OCI-LY7 (cell line): ENCODE measurements around the gene REEP6. TPM values are rescaled to one million over a fixed set of nuclear protein-coding genes. Genes with fewer than 3 reads are reported as not detected.

ENCODE experiments used
- BruUV-seq: library from RNA; stranded (reverse); fragments of 400-500 nt; replicated peaks from 2 replicates; lab custom pipeline; 2021; lab: Mats Ljungman, UMichigan
- CTCF ChIA-PET: fragments of 300-600 bp; sonication (Branson Sonifier 250); formaldehyde crosslinking; loops from one replicate; lab custom pipeline; 2022; ENCODE audit warnings: antibody characterized with exemption; ENCODE audit not compliant: unreplicated experiment; lab: Charles Lee
- POLR2A ChIA-PET: fragments of 300-600 bp; sonication (Branson Sonifier 250); formaldehyde crosslinking; loops from one replicate; lab custom pipeline; 2022; ENCODE audit warnings: antibody characterized with exemption; lab: Charles Lee
- DNase-seq: peaks from one replicate; pipeline ENCODE4 v3.0.0-alpha.2; 2015; ENCODE audit warnings: low spot score
- H2AFZ ChIP-seq: fragments of 200-600 bp; sonication (generic), shearing (Covaris generic); 2 replicates; pipeline ENCODE4 v1.6.1; 2014; ENCODE audit warnings: mild to moderate bottlenecking, antibody characterized with exemption, low read length, moderate library complexity
- H3K27ac ChIP-seq: fragments of 200-600 bp; sonication (generic); 2 replicates; pipeline ENCODE4 v1.5.1; 2014; ENCODE audit warnings: mixed run types, low read depth, mild to moderate bottlenecking, moderate library complexity, low read length, inconsistent platforms; ENCODE audit not compliant: poor library complexity, severe bottlenecking
- H3K36me3 ChIP-seq: fragments of 200-600 bp; sonication (generic); 2 replicates; pipeline ENCODE4 v1.6.1; 2014; ENCODE audit warnings: mild to moderate bottlenecking, antibody characterized with exemption, low read length, moderate library complexity, mixed read lengths; ENCODE audit not compliant: insufficient read depth
- H3K4me1 ChIP-seq: fragments of 200-600 bp; sonication (generic); 2 replicates; pipeline ENCODE4 v1.5.1; 2014; ENCODE audit warnings: mild to moderate bottlenecking, low read length; ENCODE audit not compliant: insufficient read depth, poor library complexity, severe bottlenecking
- H3K4me2 ChIP-seq: fragments of 200-600 bp; sonication (generic); 2 replicates; pipeline ENCODE4 v1.6.1; 2014; ENCODE audit warnings: mild to moderate bottlenecking, low read length
- H3K4me3 ChIP-seq: fragments of 200-600 bp; sonication (generic); 2 replicates; pipeline ENCODE4 v1.5.1; 2014; ENCODE audit warnings: mild to moderate bottlenecking, low read depth, low read length; ENCODE audit not compliant: poor library complexity, severe bottlenecking
- H3K79me2 ChIP-seq: fragments of 200-600 bp; sonication (generic); 2 replicates; pipeline ENCODE4 v1.6.1; 2016; ENCODE audit warnings: low read depth, mild to moderate bottlenecking, low read length, moderate library complexity, mixed read lengths; ENCODE audit not compliant: insufficient read depth
- H3K9me2 ChIP-seq: fragments of 200-600 bp; sonication (generic); 2 replicates; pipeline ENCODE4 v1.6.1; 2016; ENCODE audit warnings: mild to moderate bottlenecking, low read length, mixed read lengths; ENCODE audit not compliant: insufficient read depth
- H3K9me3 ChIP-seq: fragments of 200-600 bp; sonication (generic); 2 replicates; pipeline ENCODE4 v1.6.1; 2014; ENCODE audit warnings: mild to moderate bottlenecking, mixed run types, low read length, mixed read lengths
- H4K20me1 ChIP-seq: fragments of 200-600 bp; sonication (generic); 2 replicates; pipeline ENCODE4 v1.6.1; 2014; ENCODE audit warnings: mild to moderate bottlenecking, antibody characterized with exemption, low read length, moderate library complexity, mixed read lengths; ENCODE audit not compliant: insufficient read depth
- CTCF ChIP-seq: fragments of 200-600 bp; sonication (generic); conservative IDR thresholded peaks from 2 replicates; pipeline ENCODE4 v1.5.1; 2014; ENCODE audit warnings: mild to moderate bottlenecking, antibody characterized with exemption, low read length, moderate library complexity, mixed read lengths
- EZH2phosphoT487 ChIP-seq: fragments of 200-600 bp; sonication (generic); IDR thresholded peaks from 2 replicates; pipeline ENCODE4 v1.6.1; 2018; ENCODE audit warnings: low read depth, borderline replicate concordance, mild to moderate bottlenecking, mixed run types, antibody characterized with exemption, low read length, moderate library complexity, mixed read lengths
- intact Hi-C: fragments of 100-400 bp; cut with micrococcal nuclease; formaldehyde crosslinking; loops from one replicate; pipeline ENCODE4 v1.10.0; 2022; ENCODE audit not compliant: unreplicated experiment
- total RNA-seq, 2 experiments: library from RNA; depleted of rRNA in 1 of 2; stranded (reverse); fragments of >200 nt in 1 of 2; shearing (Covaris generic) in 1 of 2; gene quantifications; 2 replicates each; pipeline ENCODE4 v1.2.3, GENCODE V29; 2014 to 2022

Gene REEP6
- total RNA-seq, 2 experiments from 2014 or later = 1.3 to 3.6 TPM

GRCh38 chr19:1524972-1525325, 34.0 kb downstream of the REEP6 start:
- no peak overlapping the region for H3K4me3 ChIP-seq
- no peaks in the 10 kb centered on the region for H3K36me3 ChIP-seq
- no peaks in the 10 kb centered on the region for H3K9me2 ChIP-seq
- BruUV-seq = no TSS peak
- no peaks in the 10 kb centered on the region for H4K20me1 ChIP-seq
- no peak overlapping the region for H3K4me2 ChIP-seq
- ChIA-PET POLR2A (no interaction called here), CTCF (no interaction called here)
- no peak overlapping the region for H3K27ac ChIP-seq
- H3K4me1 ChIP-seq = no peaks in the 10 kb centered on the region
- intact Hi-C loops = no loop called here
- H3K9me3 ChIP-seq = no peaks in the 10 kb centered on the region
- TF ChIP-seq CTCF (no peak), EZH2phosphoT487 (no peak)
- H3K79me2 ChIP-seq = no peaks in the 10 kb centered on the region
- no peak overlapping the region for H2AFZ ChIP-seq
- DNase-seq = no peak

- no peaks in the 10 kb centered on the region for H3K9me2 ChIP-seq
- no peaks in the 10 kb centered on the region for H3K79me2 ChIP-seq
- no peaks in the 10 kb centered on the region for H3K4me1 ChIP-seq
- no peak overlapping the region for H3K4me3 ChIP-seq
- H4K20me1 ChIP-seq = no peaks in the 10 kb centered on the region
- H3K9me3 ChIP-seq = no peaks in the 10 kb centered on the region
- intact Hi-C loops = no loop called here
- DNase-seq = no peak
- ChIA-PET POLR2A (no interaction called here), CTCF (no interaction called here)
- H3K27ac ChIP-seq = no peak overlapping the region
- TF ChIP-seq CTCF (no peak), EZH2phosphoT487 (no peak)
- no peak overlapping the region for H2AFZ ChIP-seq
- no TSS peak for BruUV-seq
- no peaks in the 10 kb centered on the region for H3K36me3 ChIP-seq
- H3K4me2 ChIP-seq = no peak overlapping the region
Measured at GRCh38 chr19:1525343-1525742, 34.4 kb downstream of the REEP6 start.

- no peaks in the 10 kb centered on the region for H3K79me2 ChIP-seq
- no peaks in the 10 kb centered on the region for H3K36me3 ChIP-seq
- no peak overlapping the region for H3K4me3 ChIP-seq
- H3K9me3 ChIP-seq = no peaks in the 10 kb centered on the region
- POLR2A ChIA-PET = no interaction called here
- intact Hi-C loops = no loop called here
- CTCF ChIA-PET = no interaction called here
- H2AFZ ChIP-seq = no peak overlapping the region
- no peaks in the 10 kb centered on the region for H3K4me1 ChIP-seq
- H3K4me2 ChIP-seq = no peak overlapping the region
- H3K9me2 ChIP-seq = no peaks in the 10 kb centered on the region
- DNase-seq = no peak
- H3K27ac ChIP-seq = no peak overlapping the region
- H4K20me1 ChIP-seq = no peaks in the 10 kb centered on the region
- TF ChIP-seq CTCF = no peak
- TF ChIP-seq EZH2phosphoT487 = no peak
- BruUV-seq = no TSS peak
Measured at GRCh38 chr19:1526066-1526778, 35.2 kb downstream of the REEP6 start.
